Left hindlimb (tissue), 1 donor: ENCODE data around the gene FLRT1.

Experiments
- DNase-seq: peaks from one replicate; pipeline ENCODE4 v3.0.0-alpha.2; 2018

FLRT1 gene

GRCh38 chr11:64068705-64069400, 33.1 kb downstream of the FLRT1 start:
- DNase-seq = no peak

- no peak for DNase-seq
Measured at GRCh38 chr11:64069401-64070313, 33.9 kb downstream of the FLRT1 start.

GRCh38 chr11:64070314-64070681, 34.6 kb downstream of the FLRT1 start:
- DNase-seq = no peak

- DNase-seq = no peak
Measured at GRCh38 chr11:64071849-64072248, 36.1 kb downstream of the FLRT1 start.

GRCh38 chr11:64072403-64072802, 36.7 kb downstream of the FLRT1 start:
- DNase-seq = no peak

- no peak for DNase-seq
Measured at GRCh38 chr11:64072871-64073270, 37.1 kb downstream of the FLRT1 start.

- no peak for DNase-seq
Measured at GRCh38 chr11:64073542-64073941, 37.8 kb downstream of the FLRT1 start.

- no peak for DNase-seq
Measured at GRCh38 chr11:64074239-64074638, 38.5 kb downstream of the FLRT1 start.

- no peak for DNase-seq
Measured at GRCh38 chr11:64076758-64077157, 41.0 kb downstream of the FLRT1 start.

- no peak for DNase-seq
Measured at GRCh38 chr11:64077607-64078006, 41.9 kb downstream of the FLRT1 start.

GRCh38 chr11:64078284-64078683, 42.6 kb downstream of the FLRT1 start:
- no peak for DNase-seq

- no peak for DNase-seq
Measured at GRCh38 chr11:64078905-64079304, 43.2 kb downstream of the FLRT1 start.

- DNase-seq = no peak
Measured at GRCh38 chr11:64080390-64080789, 44.7 kb downstream of the FLRT1 start.

- no peak for DNase-seq
Measured at GRCh38 chr11:64081745-64082442, 46.2 kb downstream of the FLRT1 start.

- no peak for DNase-seq
Measured at GRCh38 chr11:64083398-64084080, 47.8 kb downstream of the FLRT1 start.

- DNase-seq = no peak
Measured at GRCh38 chr11:64084146-64084950, 48.6 kb downstream of the FLRT1 start.

- no peak for DNase-seq
Measured at GRCh38 chr11:64084951-64085710, 49.4 kb downstream of the FLRT1 start.
